SU-DHL-6 (cell line): Measurements from ENCODE around the gene KCNA10.

ENCODE experiments used
- H2AFZ ChIP-seq: fragments of 200-600 bp; sonication (generic); 2 replicates; pipeline ENCODE4 v1.6.1; 2014; ENCODE audit warnings: low read depth, mild to moderate bottlenecking, moderate library complexity, mixed read lengths, antibody characterized with exemption, low read length; ENCODE audit not compliant: severe bottlenecking
- H3F3A ChIP-seq: fragments of 200-600 bp; shearing (Covaris generic); 2 replicates; pipeline ENCODE4 v1.6.0; 2016; ENCODE audit warnings: antibody characterized with exemption, mild to moderate bottlenecking; ENCODE audit not compliant: insufficient read depth
- H3K27ac ChIP-seq: fragments of 200-600 bp; sonication (generic); 2 replicates; pipeline ENCODE4 v1.5.1; 2016; ENCODE audit warnings: low read depth, mild to moderate bottlenecking, low read length, moderate library complexity, mixed read lengths
- H3K27me3 ChIP-seq: fragments of 200-600 bp; sonication (generic), shearing (Covaris generic); 2 replicates; pipeline ENCODE4 v1.6.0; 2014; ENCODE audit warnings: mild to moderate bottlenecking, low read length
- H3K36me3 ChIP-seq: fragments of 200-600 bp; sonication (generic); 2 replicates; pipeline ENCODE4 v1.6.1; 2014; ENCODE audit warnings: mild to moderate bottlenecking, low read length, mixed read lengths
- H3K4me2 ChIP-seq: fragments of 300-600, 200-600 bp; shearing (Covaris generic), sonication (generic); 2 replicates; pipeline ENCODE4 v1.6.0; 2014; ENCODE audit warnings: low read length, low read depth, mild to moderate bottlenecking; ENCODE audit not compliant: poor library complexity, severe bottlenecking
- H3K4me3 ChIP-seq: fragments of 200-600 bp; sonication (generic); 2 replicates; pipeline ENCODE4 v1.5.1; 2014; ENCODE audit warnings: antibody characterized with exemption, low read length, mild to moderate bottlenecking, mixed read lengths; ENCODE audit not compliant: insufficient read depth, poor library complexity, severe bottlenecking
- H3K79me2 ChIP-seq: fragments of 200-600 bp; sonication (generic); 2 replicates; pipeline ENCODE4 v1.6.1; 2014; ENCODE audit warnings: mild to moderate bottlenecking, low read length, moderate library complexity; ENCODE audit not compliant: insufficient read depth
- H3K9ac ChIP-seq: fragments of 200-600 bp; sonication (generic); 2 replicates; pipeline ENCODE4 v1.7.0; 2014; ENCODE audit warnings: mild to moderate bottlenecking, low read length
- H3K9me2 ChIP-seq: fragments of 200-600 bp; sonication (generic); replicated peaks from 2 replicates; pipeline ENCODE4 v1.6.1; 2014; ENCODE audit warnings: low read length; ENCODE audit not compliant: insufficient read depth
- H3K9me3 ChIP-seq: fragments of 200-600 bp; sonication (generic); 2 replicates; pipeline ENCODE4 v1.6.1; 2014; ENCODE audit warnings: low read length, mixed read lengths; ENCODE audit not compliant: insufficient read depth
- H4K20me1 ChIP-seq: fragments of 200-600 bp; sonication (generic); 2 replicates; pipeline ENCODE4 v1.6.1; 2014; ENCODE audit warnings: low read depth, mild to moderate bottlenecking, antibody characterized with exemption, low read length, moderate library complexity, mixed read lengths
- CTCF ChIP-seq: fragments of 200-600 bp; sonication (generic); IDR thresholded peaks from one replicate; pipeline ENCODE4 v1.5.1; 2017; ENCODE audit warnings: antibody characterized with exemption, mild to moderate bottlenecking, low read length, moderate library complexity; ENCODE audit not compliant: insufficient read depth, poor library complexity, severe bottlenecking
- EZH2phosphoT487 ChIP-seq: fragments of 200-600 bp; sonication (generic), shearing (Covaris generic); conservative IDR thresholded peaks from 2 replicates; pipeline ENCODE4 v1.6.1; 2018; ENCODE audit warnings: mild to moderate bottlenecking, antibody characterized with exemption, low read length, moderate library complexity, mixed read lengths

Gene KCNA10

GRCh38 chr1:110535985-110536384, 17.0 kb upstream of the KCNA10 start:
- H3F3A ChIP-seq, result no peaks in the 10 kb centered on the region
- no peak overlapping the region for H3K4me3 ChIP-seq
- H3K27ac ChIP-seq, result no peak overlapping the region
- no peaks in the 10 kb centered on the region for H3K36me3 ChIP-seq
- H3K9me3 ChIP-seq, result no peaks in the 10 kb centered on the region
- H4K20me1 ChIP-seq, result no peaks in the 10 kb centered on the region
- TF ChIP-seq CTCF (no peak), EZH2phosphoT487 (no peak)
- no peak overlapping the region for H3K9ac ChIP-seq
- H3K9me2 ChIP-seq, result no peaks in the 10 kb centered on the region
- no peak overlapping the region for H2AFZ ChIP-seq
- no peaks in the 10 kb centered on the region for H3K79me2 ChIP-seq
- no peaks in the 10 kb centered on the region for H3K27me3 ChIP-seq
- H3K4me2 ChIP-seq, result no peak overlapping the region

GRCh38 chr1:110533230-110533629, 14.3 kb upstream of the KCNA10 start:
- Histone ChIP-seq H3K27me3 (no peaks in the 10 kb centered on the region), H3K9me2 (no peaks in the 10 kb centered on the region), H3K9me3 (no peaks in the 10 kb centered on the region), H2AFZ (no peak overlapping the region), H3F3A (no peaks in the 10 kb centered on the region), H3K27ac (no peak overlapping the region), H4K20me1 (no peaks in the 10 kb centered on the region), H3K79me2 (no peaks in the 10 kb centered on the region), H3K4me3 (no peak overlapping the region), H3K36me3 (no peaks in the 10 kb centered on the region), H3K4me2 (no peak overlapping the region), H3K9ac (no peak overlapping the region)
- no peak for TF ChIP-seq CTCF
- TF ChIP-seq EZH2phosphoT487, result no peak

GRCh38 chr1:110529011-110529410, 10.0 kb upstream of the KCNA10 start:
- H3K36me3 ChIP-seq, result no peaks in the 10 kb centered on the region
- H4K20me1 ChIP-seq, result no peaks in the 10 kb centered on the region
- no peak overlapping the region for H3K9ac ChIP-seq
- H3K9me2 ChIP-seq, result no peaks in the 10 kb centered on the region
- no peak overlapping the region for H3K4me3 ChIP-seq
- TF ChIP-seq EZH2phosphoT487, result no peak
- H3K27ac ChIP-seq, result no peak overlapping the region
- no peaks in the 10 kb centered on the region for H3K79me2 ChIP-seq
- H2AFZ ChIP-seq, result no peak overlapping the region
- no peak overlapping the region for H3K4me2 ChIP-seq
- H3K9me3 ChIP-seq, result no peaks in the 10 kb centered on the region
- no peaks in the 10 kb centered on the region for H3K27me3 ChIP-seq
- no peaks in the 10 kb centered on the region for H3F3A ChIP-seq

GRCh38 chr1:110526201-110526780, 7.3 kb upstream of the KCNA10 start:
- H3K79me2 ChIP-seq, result no peaks in the 10 kb centered on the region

More at GRCh38 chr1:110526201-110526780, 7.3 kb upstream of the KCNA10 start:
- H3K4me3 ChIP-seq, result no peak overlapping the region
- H3K9ac ChIP-seq, result no peak overlapping the region
- no peaks in the 10 kb centered on the region for H4K20me1 ChIP-seq
- H3K27ac ChIP-seq, result no peak overlapping the region
- TF ChIP-seq EZH2phosphoT487, result no peak
- no peak for TF ChIP-seq CTCF
- no peaks in the 10 kb centered on the region for H3K9me2 ChIP-seq
- H2AFZ ChIP-seq, result no peak overlapping the region
- no peak overlapping the region for H3K4me2 ChIP-seq
- no peaks in the 10 kb centered on the region for H3K27me3 ChIP-seq
- no peaks in the 10 kb centered on the region for H3K9me3 ChIP-seq
- no peaks in the 10 kb centered on the region for H3K36me3 ChIP-seq
- no peaks in the 10 kb centered on the region for H3F3A ChIP-seq
